Loucy (cell line): ENCODE data around the gene THEMIS.

ENCODE experiments used
- H2AFZ ChIP-seq: fragments of 200-600 bp; sonication (generic); 2 replicates; pipeline ENCODE4 v1.6.0; 2016; ENCODE audit warnings: antibody characterized with exemption, mild to moderate bottlenecking, low read length, moderate library complexity
- H3F3A ChIP-seq: fragments of 200-600 bp; 2 replicates; pipeline ENCODE4 v1.6.0; 2016; ENCODE audit warnings: antibody characterized with exemption, low read depth, mild to moderate bottlenecking
- H3K27me3 ChIP-seq: fragments of 200-600 bp; sonication (generic); 2 replicates; pipeline ENCODE4 v1.6.1; 2014; ENCODE audit warnings: low read length, mild to moderate bottlenecking; ENCODE audit not compliant: insufficient read depth, poor library complexity, severe bottlenecking
- H3K36me3 ChIP-seq: fragments of 200-600 bp; sonication (generic); 2 replicates; pipeline ENCODE4 v1.6.1; 2016; ENCODE audit warnings: low read length; ENCODE audit not compliant: insufficient read depth
- H3K4me1 ChIP-seq: fragments of 200-600 bp; sonication (generic); 2 replicates; pipeline ENCODE4 v1.5.1; 2014; ENCODE audit warnings: low read length, mild to moderate bottlenecking; ENCODE audit not compliant: insufficient read depth, poor library complexity, severe bottlenecking
- H3K4me2 ChIP-seq: fragments of 200-600 bp; sonication (generic); 2 replicates; pipeline ENCODE4 v1.6.0; 2014; ENCODE audit warnings: antibody characterized with exemption, low read length, low read depth, mild to moderate bottlenecking; ENCODE audit not compliant: poor library complexity, severe bottlenecking
- H3K4me3 ChIP-seq: fragments of 200-600 bp; sonication (generic); 2 replicates; pipeline ENCODE4 v1.5.1; 2014; ENCODE audit warnings: low read length, mild to moderate bottlenecking, mixed read lengths; ENCODE audit not compliant: poor library complexity, severe bottlenecking
- H3K79me2 ChIP-seq: fragments of 200-600 bp; sonication (generic); 2 replicates; pipeline ENCODE4 v1.6.1; 2014; ENCODE audit warnings: low read length; ENCODE audit not compliant: insufficient read depth
- H3K9ac ChIP-seq: fragments of 200-600 bp; sonication (generic); 2 replicates; pipeline ENCODE4 v1.6.0; 2014; ENCODE audit warnings: mild to moderate bottlenecking, low read depth, low read length, moderate library complexity; ENCODE audit not compliant: poor library complexity, severe bottlenecking
- H3K9me2 ChIP-seq: fragments of 200-600 bp; sonication (generic); replicated peaks from 2 replicates; pipeline ENCODE4 v1.6.1; 2016; ENCODE audit warnings: low read depth, low read length, mixed read lengths
- H3K9me3 ChIP-seq: fragments of 200-600 bp; sonication (generic); 2 replicates; pipeline ENCODE4 v1.6.1; 2014; ENCODE audit warnings: mild to moderate bottlenecking, antibody characterized with exemption, low read length, low read depth; ENCODE audit not compliant: insufficient read depth
- H4K20me1 ChIP-seq: fragments of 200-600 bp; sonication (generic); 2 replicates; pipeline ENCODE4 v1.6.0; 2014; ENCODE audit warnings: antibody characterized with exemption, low read length, mild to moderate bottlenecking; ENCODE audit not compliant: insufficient read depth, poor library complexity, severe bottlenecking
- CTCF ChIP-seq: fragments of 200-600 bp; sonication (generic); conservative IDR thresholded peaks from 2 replicates; pipeline ENCODE4 v1.5.1; 2014; ENCODE audit warnings: mild to moderate bottlenecking, antibody characterized with exemption, low read length
- EZH2phosphoT487 ChIP-seq: fragments of 200-600 bp; IDR thresholded peaks from 2 replicates; pipeline ENCODE4 v1.6.1; 2018; ENCODE audit warnings: antibody characterized with exemption, mild to moderate bottlenecking, moderate library complexity, borderline replicate concordance

THEMIS gene

GRCh38 chr6:127857051-127857637 is 43.7 kb downstream of the THEMIS start:
- Histone ChIP-seq H3K36me3 (peaks cover 22% of the 10 kb centered on the region), H2AFZ (no peak overlapping the region), H3K4me2 (peak overlapping the region; percentile 50), H3K9me2 (no peaks in the 10 kb centered on the region), H3K4me3 (no peak overlapping the region), H3K4me1 (peaks cover 47% of the 10 kb centered on the region), H3K27me3 (no peaks in the 10 kb centered on the region), H3K9me3 (no peaks in the 10 kb centered on the region), H4K20me1 (peaks cover 6% of the 10 kb centered on the region), H3K9ac (peak overlapping the region; percentile 8), H3F3A (no peaks in the 10 kb centered on the region), H3K79me2 (peaks cover 90% of the 10 kb centered on the region)
- TF ChIP-seq EZH2phosphoT487 = no peak
- TF ChIP-seq CTCF = no peak

DNA sequence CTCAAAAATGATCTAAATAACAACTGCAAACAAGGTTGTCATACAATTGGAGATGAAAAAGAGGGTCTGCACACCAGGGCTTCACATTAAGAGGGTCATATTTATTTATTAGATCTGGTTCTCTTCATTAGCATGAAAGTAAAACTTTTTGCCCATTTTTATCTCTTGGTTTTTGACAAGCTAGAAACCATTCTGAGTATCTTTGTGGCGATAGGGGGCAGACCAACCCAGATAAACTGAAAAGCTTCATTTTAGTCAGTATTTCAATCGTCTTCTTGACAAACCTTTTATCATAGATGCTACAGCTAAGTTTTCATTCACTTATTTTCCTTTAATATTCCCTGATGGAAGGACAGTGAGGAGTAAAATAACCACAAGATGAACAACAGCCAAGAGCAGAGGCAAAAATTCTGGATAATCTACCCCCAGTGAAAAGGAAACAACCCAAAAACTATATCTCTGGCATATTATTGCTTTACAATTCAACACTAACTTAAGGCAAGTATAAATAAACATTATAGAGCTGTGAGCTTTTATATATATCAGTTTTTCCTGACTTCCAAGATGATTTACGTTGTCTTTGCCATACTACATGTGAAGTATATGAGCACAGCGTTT is 45.2 kb downstream of the THEMIS start:
- no peak overlapping the region for H2AFZ ChIP-seq

GRCh38 chr6:127854009-127854408 is 46.8 kb downstream of the THEMIS start:
- Histone ChIP-seq H3F3A (no peaks in the 10 kb centered on the region), H3K4me1 (peaks cover 33% of the 10 kb centered on the region), H3K9ac (no peak overlapping the region), H3K9me2 (no peaks in the 10 kb centered on the region), H2AFZ (no peak overlapping the region), H3K79me2 (peaks cover 95% of the 10 kb centered on the region), H4K20me1 (peaks cover 6% of the 10 kb centered on the region), H3K27me3 (no peaks in the 10 kb centered on the region), H3K4me2 (no peak overlapping the region), H3K36me3 (peaks cover 52% of the 10 kb centered on the region), H3K9me3 (0 out of 2 replicates have a peak, but pooled peaks cover 3% of the 10 kb centered on the region), H3K4me3 (no peak overlapping the region)
- TF ChIP-seq EZH2phosphoT487 = no peak
- TF ChIP-seq CTCF = peak; percentile 47

More for the DNA sequence above, 45.2 kb downstream of the THEMIS start:
- H3K4me2 ChIP-seq = peak overlapping the region; percentile 50
- peaks cover 47% of the 10 kb centered on the region for H3K4me1 ChIP-seq
- H3K9me2 ChIP-seq = no peaks in the 10 kb centered on the region
- H3K4me3 ChIP-seq = no peak overlapping the region
- H3K9ac ChIP-seq = no peak overlapping the region
- H3K9me3 ChIP-seq = no peaks in the 10 kb centered on the region
- peaks cover 93% of the 10 kb centered on the region for H3K79me2 ChIP-seq
- H3K27me3 ChIP-seq = no peaks in the 10 kb centered on the region
- peaks cover 37% of the 10 kb centered on the region for H3K36me3 ChIP-seq
- peaks cover 6% of the 10 kb centered on the region for H4K20me1 ChIP-seq
- H3F3A ChIP-seq = no peaks in the 10 kb centered on the region
- no peak for TF ChIP-seq EZH2phosphoT487
- peak; percentile 75 for TF ChIP-seq CTCF
